Activated CD8-positive, alpha-beta T cell treated with anti-CD3 and anti-CD28 coated beads for 36 hours (primary cell): ENCODE data around the gene RNF223. TPM values are rescaled to one million over a fixed set of nuclear protein-coding genes. Genes with fewer than 3 reads are reported as not detected.

Experiments used
- ATAC-seq: fragments of 200-7000 bp; cut with Tn5 transposase; one replicate; pipeline ENCODE4 v1.10.0; 2021; ENCODE audit warnings: mild to moderate bottlenecking, moderate library complexity
- CTCF ChIA-PET: fragments of 350-600 bp; sonication (Branson Sonifier 250); formaldehyde crosslinking; loops from one replicate; lab custom pipeline; 2021; ENCODE audit warnings: antibody characterized with exemption; lab: Charles Lee
- POLR2A ChIA-PET: fragments of 350-600 bp; sonication (Branson Sonifier 250); formaldehyde crosslinking; loops from one replicate; lab custom pipeline; 2021; ENCODE audit warnings: antibody characterized with exemption; lab: Charles Lee
- DNase-seq: peaks from one replicate; pipeline ENCODE4 v3.0.0-alpha.2; 2020
- H3K27ac Mint-ChIP-seq: one replicate; pipeline ENCODE4 v1.8.0; 2021; ENCODE audit warnings: mild to moderate bottlenecking, mixed read lengths
- H3K27me3 Mint-ChIP-seq: one replicate; pipeline ENCODE4 v1.8.0; 2021; ENCODE audit warnings: mixed read lengths
- H3K36me3 Mint-ChIP-seq: one replicate; pipeline ENCODE4 v1.8.0; 2021; ENCODE audit warnings: low read depth, mixed read lengths
- H3K4me1 Mint-ChIP-seq: one replicate; pipeline ENCODE4 v1.8.0; 2021; ENCODE audit warnings: low read depth, mixed read lengths
- H3K4me3 Mint-ChIP-seq: one replicate; pipeline ENCODE4 v1.8.0; 2021; ENCODE audit warnings: mild to moderate bottlenecking, moderate library complexity, mixed read lengths
- H3K9me3 Mint-ChIP-seq: one replicate; pipeline ENCODE4 v1.8.0; 2021; ENCODE audit warnings: mixed read lengths
- CTCF ChIP-seq: fragments of 200-600 bp; IDR thresholded peaks from one replicate; pipeline ENCODE4 v1.8.0; 2022; ENCODE audit warnings: antibody characterized with exemption, mild to moderate bottlenecking
- intact Hi-C: fragments of 100-400 bp; cut with micrococcal nuclease; formaldehyde crosslinking; loops from one replicate; pipeline ENCODE4 v1.10.0; 2022
- total RNA-seq, 2 experiments: library from RNA; stranded (reverse); gene quantifications; one replicate each; pipeline ENCODE4 v1.2.3, GENCODE V29; 2021

RNF223 gene
- total RNA-seq, 2 experiments from 2014 or later, result not detected

GRCh38 chr1:1048765-1049164 lies 25.3 kb downstream of the RNF223 start:
- Mint-ChIP-seq H3K4me3 (no peak overlapping the region), H3K36me3 (peaks cover 4% of the 10 kb centered on the region), H3K4me1 (no peaks in the 10 kb centered on the region), H3K9me3 (no peaks in the 10 kb centered on the region), H3K27me3 (no peaks in the 10 kb centered on the region), H3K27ac (no peak overlapping the region)
- ChIA-PET POLR2A (no interaction called here), CTCF (interaction anchor here (1.1 kb wide), 1 partner anchor 10 kb away, joined by 3 read pairs; no protein-coding TSS in a partner anchor)
- no peak for TF ChIP-seq CTCF
- DNase-seq, result no peak
- ATAC-seq, result no peak
- intact Hi-C loops, result no loop called here

GRCh38 chr1:1047963-1048362 lies 26.1 kb downstream of the RNF223 start:
- H3K4me1 Mint-ChIP-seq, result no peaks in the 10 kb centered on the region
- no peaks in the 10 kb centered on the region for H3K27me3 Mint-ChIP-seq
- no peak overlapping the region for H3K4me3 Mint-ChIP-seq
- intact Hi-C loops, result no loop called here
- ChIA-PET CTCF (no interaction called here), POLR2A (no interaction called here)
- H3K9me3 Mint-ChIP-seq, result peaks cover 2% of the 10 kb centered on the region
- peaks cover 7% of the 10 kb centered on the region for H3K36me3 Mint-ChIP-seq
- no peak for DNase-seq
- TF ChIP-seq CTCF, result no peak
- ATAC-seq, result no peak
- no peak overlapping the region for H3K27ac Mint-ChIP-seq

- peaks cover 10% of the 10 kb centered on the region for H3K36me3 Mint-ChIP-seq
- H3K27ac Mint-ChIP-seq, result no peak overlapping the region
- peaks cover 2% of the 10 kb centered on the region for H3K9me3 Mint-ChIP-seq
- H3K4me1 Mint-ChIP-seq, result no peaks in the 10 kb centered on the region
- CTCF ChIA-PET, result no interaction called here
- TF ChIP-seq CTCF, result no peak
- intact Hi-C loops, result no loop called here
- POLR2A ChIA-PET, result no interaction called here
- no peak for ATAC-seq
- no peaks in the 10 kb centered on the region for H3K27me3 Mint-ChIP-seq
- no peak overlapping the region for H3K4me3 Mint-ChIP-seq
- DNase-seq, result no peak
These were observed 26.7 kb downstream of the RNF223 start for GRCh38 chr1:1047407-1047806.

GRCh38 chr1:1046767-1047166 lies 27.3 kb downstream of the RNF223 start:
- POLR2A ChIA-PET, result no interaction called here
- no peak overlapping the region for H3K27ac Mint-ChIP-seq
- intact Hi-C loops, result no loop called here

GRCh38 chr1:1046243-1046642 lies 27.9 kb downstream of the RNF223 start:
- H3K4me1 Mint-ChIP-seq, result no peaks in the 10 kb centered on the region
- ATAC-seq (no peak), DNase-seq (no peak)
- no peak overlapping the region for H3K4me3 Mint-ChIP-seq
- no peaks in the 10 kb centered on the region for H3K27me3 Mint-ChIP-seq
- peaks cover 2% of the 10 kb centered on the region for H3K9me3 Mint-ChIP-seq
- CTCF ChIA-PET, result no interaction called here
- POLR2A ChIA-PET, result no interaction called here
- intact Hi-C loops, result no loop called here
- H3K27ac Mint-ChIP-seq, result no peak overlapping the region
- TF ChIP-seq CTCF, result no peak
- H3K36me3 Mint-ChIP-seq, result peaks cover 10% of the 10 kb centered on the region

More at GRCh38 chr1:1046767-1047166, 27.3 kb downstream of the RNF223 start:
- Mint-ChIP-seq H3K9me3 (peaks cover 2% of the 10 kb centered on the region), H3K36me3 (peaks cover 10% of the 10 kb centered on the region), H3K4me1 (no peaks in the 10 kb centered on the region), H3K27me3 (no peaks in the 10 kb centered on the region), H3K4me3 (no peak overlapping the region)
- no peak for TF ChIP-seq CTCF
- CTCF ChIA-PET, result no interaction called here
- ATAC-seq (no peak), DNase-seq (no peak)
